ENCODE results near the gene CNTN4. TPM values are rescaled to one million over a fixed set of nuclear protein-coding genes. Genes with fewer than 3 reads are reported as not detected.

Gene CNTN4
- total and polyA plus RNA-seq, 2 donors (not counting 3 experiments of a cell fraction or from before 2014, with no cell fraction given) = not detected

GRCh38 chr3:2110597-2111117 is 12.0 kb downstream of the CNTN4 start:
- no peaks in the 10 kb centered on the region for H3K27me3 ChIP-seq (ENCODE audit: control insufficient read depth in 2 of 2, insufficient read depth in 2 of 2, low read length in 2 of 2)
- no peak overlapping the region for H3K9ac ChIP-seq (replicated peaks; ENCODE audit: extremely low read depth, insufficient read depth, low read length)
- H3K4me2 ChIP-seq (ENCODE audit: insufficient read depth, low read length) = no peak overlapping the region
- no peak overlapping the region for H2AFZ ChIP-seq (ENCODE audit: low read depth, low read length)
- BruUV-seq (replicated peaks) = no TSS peak
- FAIRE-seq = no peak
- intact Hi-C loops (cut with micrococcal nuclease) (no loop called here), dilution Hi-C loops (cut with MboI; ENCODE audit: extremely low pct_ligation_motif_present, low sequenced_read_pairs) (no loop called here)
- no peaks in the 10 kb centered on the region for H4K20me1 ChIP-seq (replicated peaks; ENCODE audit: control insufficient read depth, extremely low read depth, insufficient read depth, low read length)
- CTCF ChIA-PET = no interaction called here
- H3K27ac ChIP-seq (ENCODE audit: insufficient read depth, low read depth, low read length) = no peak overlapping the region
- H3K9me3 ChIP-seq (replicated peaks; ENCODE audit: control insufficient read depth, insufficient read depth, low read length) = no peaks in the 10 kb centered on the region
- no peaks in the 10 kb centered on the region for H3K36me3 ChIP-seq (ENCODE audit: control insufficient read depth in 2 of 2, extremely low read depth in 1 of 2, insufficient read depth in 2 of 2, low read length in 2 of 2)
- TF ChIP-seq GATA2 (IDR thresholded peaks at IDR 0.05; ENCODE audit: insufficient read depth, insufficient read length, low read depth, low read length) (no peak), MAX (IDR thresholded peaks at IDR 0.05; ENCODE audit: insufficient read depth, insufficient read length) (no peak), FOS (IDR thresholded peaks at IDR 0.05; ENCODE audit: borderline replicate concordance, insufficient read depth, low read length) (no peak), JUN (IDR thresholded peaks at IDR 0.05; ENCODE audit: borderline replicate concordance, insufficient read depth, insufficient read length, low read depth) (no peak), EZH2 (IDR thresholded peaks at IDR 0.05; ENCODE audit: borderline replicate concordance, low read depth, low read length, severe bottlenecking) (no peak), POLR2AphosphoS5 (IDR thresholded peaks at IDR 0.05; ENCODE audit: insufficient read depth, low read depth, low read length) (no peak), POLR2A (IDR thresholded peaks at IDR 0.05; ENCODE audit: low read depth, low read length) (no peak), CTCF (IDR thresholded peaks at IDR 0.05; ENCODE audit: extremely low read depth in 1 of 2, insufficient read depth in 1 of 2, low read depth in 1 of 2, low read length in 2 of 2) (no peak), MYC (IDR thresholded peaks at IDR 0.05; ENCODE audit: low read depth, low read length) (no peak)
- H3K9me1 ChIP-seq (replicated peaks; ENCODE audit: control insufficient read depth, extremely low read depth, insufficient read depth, low read length) = no peaks in the 10 kb centered on the region
- no peaks in the 10 kb centered on the region for H3K4me1 ChIP-seq (ENCODE audit: control insufficient read depth, extremely low read depth, insufficient read depth, low read length)
- DNase-seq (ENCODE audit: low read depth, low spot score) = no peak
- POLR2A ChIA-PET = no interaction called here
- H3K79me2 ChIP-seq (ENCODE audit: control insufficient read depth, insufficient read depth, low read length) = no peaks in the 10 kb centered on the region
- no peak overlapping the region for H3K4me3 ChIP-seq (replicated peaks in 1 of 3; ENCODE audit: insufficient read depth in 1 of 3, low read depth in 1 of 3, low read length in 3 of 3)

Data from endothelial cell of umbilical vein (primary cell).